Suppressor macrophage treated with lipopolysaccharide for 1 hour (primary cell): Measurements from ENCODE around the gene RNF141.

ENCODE experiments used
- DNase-seq, 3 donors: peaks; one replicate each; pipeline ENCODE4 v3.0.0-alpha.2; 2020 to 2022

The RNF141 gene

DNA sequence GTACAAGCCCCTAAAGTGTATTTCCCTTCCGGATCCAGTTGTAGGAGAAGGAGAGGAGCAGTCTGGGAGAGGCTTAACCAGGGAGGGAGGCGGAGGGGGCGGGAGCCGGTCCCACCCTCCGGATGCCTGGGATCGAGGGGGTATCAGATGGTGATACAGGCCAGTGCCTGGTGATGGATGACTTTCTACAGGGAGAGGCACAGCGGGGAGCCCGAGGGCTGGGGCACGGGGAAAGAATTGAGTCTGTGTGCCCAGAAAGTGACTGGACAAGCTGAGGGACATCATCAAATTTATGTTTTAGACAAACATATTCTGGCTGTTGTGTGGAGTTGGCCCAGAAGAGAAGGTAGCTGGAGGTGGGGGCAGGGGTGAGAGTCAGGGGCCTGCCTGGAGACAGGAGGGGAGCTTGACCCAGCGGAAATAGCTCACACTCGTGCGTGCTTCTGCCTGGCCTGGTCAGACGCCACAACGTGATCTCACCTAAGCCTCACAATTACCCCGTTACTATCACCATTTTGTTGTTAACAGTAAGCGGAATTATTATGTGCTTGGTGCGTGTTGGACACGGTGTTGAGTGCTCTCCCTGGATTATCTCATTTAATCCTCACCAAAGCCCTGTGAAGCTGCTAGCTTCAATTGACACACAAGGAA is 43.5 kb downstream of the RNF141 start:
- no peak for DNase-seq

GRCh38 chr11:10496296-10496936 is 44.6 kb downstream of the RNF141 start:
- no peak for DNase-seq

- DNase-seq, result no peak
Observed at GRCh38 chr11:10495464-10495786, 45.6 kb downstream of the RNF141 start.

- no peak for DNase-seq
Observed at GRCh38 chr11:10494636-10495463, 46.1 kb downstream of the RNF141 start.

- no peak for DNase-seq
Observed at GRCh38 chr11:10493041-10493663, 47.8 kb downstream of the RNF141 start.

GRCh38 chr11:10492084-10492483 is 48.9 kb downstream of the RNF141 start:
- DNase-seq, result no peak

GRCh38 chr11:10490398-10491241 is 50.4 kb downstream of the RNF141 start:
- peak; percentile 92 to 96 (median 94) for DNase-seq

- DNase-seq, result no peak
Observed at GRCh38 chr11:10490032-10490397, 51.0 kb downstream of the RNF141 start.

GRCh38 chr11:10488934-10489691 is 51.9 kb downstream of the RNF141 start:
- DNase-seq, result no peak

DNA sequence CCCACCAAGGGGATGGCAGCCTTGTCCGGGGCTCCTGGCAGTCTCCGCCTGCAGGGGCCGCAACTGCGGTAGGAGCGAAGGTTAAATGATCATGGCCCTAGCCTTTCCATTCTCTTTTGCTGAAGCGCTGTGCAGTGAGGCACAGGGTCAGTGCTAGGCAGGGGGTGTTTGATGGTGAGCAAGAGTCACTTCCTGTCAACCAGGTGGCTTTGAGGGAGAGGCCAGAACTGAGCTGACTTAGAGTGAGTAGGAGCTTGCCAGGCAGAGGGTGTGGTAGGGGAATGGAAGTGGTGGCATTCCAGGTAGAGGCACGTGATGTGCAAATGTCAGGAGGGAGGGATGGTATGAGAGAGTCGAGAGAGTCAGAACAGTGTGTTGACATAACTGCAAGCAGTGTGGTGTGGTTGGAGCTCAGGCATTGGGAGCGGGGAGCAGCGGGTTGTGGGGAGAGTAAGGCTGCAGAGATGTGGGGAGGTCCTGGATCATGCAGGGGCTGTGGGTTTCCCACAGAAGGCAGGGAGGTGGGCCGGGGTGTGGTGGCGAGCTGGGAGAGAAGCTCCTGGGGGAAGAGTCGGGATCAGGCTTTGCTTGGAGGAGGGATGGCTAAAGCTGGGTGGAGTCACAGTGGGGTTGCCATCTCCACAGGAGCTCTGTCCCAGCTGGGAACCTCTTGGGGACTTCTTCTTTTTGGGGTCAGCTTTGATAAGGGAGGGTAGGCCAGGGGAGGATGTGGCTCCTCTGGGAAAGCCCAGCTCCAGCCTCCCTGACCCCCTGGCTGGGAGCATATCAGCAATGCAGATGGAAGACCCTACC is 52.7 kb downstream of the RNF141 start:
- DNase-seq, result no peak

DNA sequence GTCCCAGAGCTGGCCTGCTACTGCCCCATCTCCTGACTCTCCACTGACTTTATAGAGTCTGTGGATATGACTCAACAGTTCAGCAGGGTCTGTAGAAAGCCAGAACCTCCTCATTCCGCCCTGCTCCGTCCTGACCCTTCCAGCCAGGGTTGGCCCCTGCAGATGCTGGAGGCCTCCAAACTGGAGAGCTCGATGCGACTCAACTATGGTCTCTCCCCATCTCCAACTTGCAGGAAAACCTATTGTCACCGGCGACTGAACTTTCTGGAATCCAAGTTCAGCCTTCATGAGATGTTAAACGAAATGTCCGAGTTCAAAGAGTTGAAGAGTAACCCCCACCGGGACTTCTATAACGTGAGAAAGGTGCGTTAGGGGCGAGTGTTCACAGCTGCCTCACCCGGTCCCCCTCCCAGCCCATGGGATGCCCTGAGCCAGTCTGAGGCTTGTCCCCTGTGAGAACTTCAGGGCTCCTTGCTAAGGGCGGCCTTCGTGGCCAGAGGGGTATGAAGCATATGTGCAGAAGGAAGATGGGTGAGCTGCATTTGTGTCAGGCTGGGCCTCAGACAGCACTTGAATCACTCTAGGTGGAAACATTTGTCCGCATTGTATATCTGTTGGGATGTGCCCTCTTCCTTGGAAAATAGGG is 53.9 kb downstream of the RNF141 start:
- no peak for DNase-seq

DNA sequence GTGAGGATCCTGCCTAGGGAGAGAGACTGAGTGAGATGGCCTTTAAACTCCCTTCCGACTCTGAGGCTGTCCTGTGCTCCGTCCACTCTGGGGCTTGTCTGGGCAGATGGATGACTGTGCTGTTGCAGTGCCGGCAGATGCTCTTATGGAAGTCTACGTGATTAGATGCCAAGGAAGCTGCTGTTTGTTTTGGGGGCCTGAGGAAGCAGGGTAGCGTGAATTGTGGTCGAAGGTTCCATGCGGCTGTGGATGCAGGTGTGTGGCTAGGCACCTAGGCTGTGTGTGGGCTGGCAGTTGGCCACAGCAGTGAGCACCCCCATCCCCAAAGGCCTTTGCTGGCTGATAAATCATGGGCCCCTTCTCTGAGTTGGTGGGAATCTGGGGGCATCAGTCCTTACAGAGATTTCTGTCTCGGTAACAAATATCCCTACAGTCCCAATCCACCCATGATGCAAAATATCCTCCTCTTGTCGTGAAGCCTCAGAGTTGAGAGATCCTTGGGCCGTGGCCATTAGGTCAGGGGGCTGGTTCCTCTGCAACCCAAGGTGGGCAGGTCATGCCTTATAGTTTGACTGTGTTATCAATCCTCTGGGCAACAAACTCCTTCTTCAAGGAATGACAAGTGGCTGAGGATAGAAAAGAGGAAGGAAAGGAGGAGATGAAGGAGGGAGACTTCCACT is 54.7 kb downstream of the RNF141 start:
- DNase-seq, result no peak

DNA sequence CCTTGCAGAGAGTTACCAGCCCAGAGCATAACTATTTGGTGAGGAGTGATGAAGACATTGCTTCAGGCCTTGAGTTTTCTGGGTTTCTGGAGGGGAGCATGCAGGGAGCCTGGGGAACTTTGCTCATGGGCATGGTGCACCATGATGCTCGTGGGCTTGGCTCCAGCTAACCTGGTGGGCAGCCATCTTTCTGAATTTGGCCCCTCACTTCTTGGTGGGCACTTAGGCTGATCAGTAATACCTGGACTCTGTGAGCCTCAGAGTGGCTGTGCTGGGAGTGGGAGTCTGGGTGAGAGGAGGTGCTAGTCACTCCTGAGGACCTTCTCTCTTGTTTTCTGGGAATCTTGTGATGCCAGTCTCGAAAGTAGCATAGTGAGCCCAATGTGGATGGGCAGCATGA is 55.3 kb downstream of the RNF141 start:
- no peak for DNase-seq

GRCh38 chr11:10484461-10485180 is 56.4 kb downstream of the RNF141 start:
- no peak for DNase-seq

- no peak for DNase-seq
Observed at GRCh38 chr11:10483584-10483983, 57.4 kb downstream of the RNF141 start.

GRCh38 chr11:10483174-10483573 is 57.8 kb downstream of the RNF141 start:
- no peak for DNase-seq

DNA sequence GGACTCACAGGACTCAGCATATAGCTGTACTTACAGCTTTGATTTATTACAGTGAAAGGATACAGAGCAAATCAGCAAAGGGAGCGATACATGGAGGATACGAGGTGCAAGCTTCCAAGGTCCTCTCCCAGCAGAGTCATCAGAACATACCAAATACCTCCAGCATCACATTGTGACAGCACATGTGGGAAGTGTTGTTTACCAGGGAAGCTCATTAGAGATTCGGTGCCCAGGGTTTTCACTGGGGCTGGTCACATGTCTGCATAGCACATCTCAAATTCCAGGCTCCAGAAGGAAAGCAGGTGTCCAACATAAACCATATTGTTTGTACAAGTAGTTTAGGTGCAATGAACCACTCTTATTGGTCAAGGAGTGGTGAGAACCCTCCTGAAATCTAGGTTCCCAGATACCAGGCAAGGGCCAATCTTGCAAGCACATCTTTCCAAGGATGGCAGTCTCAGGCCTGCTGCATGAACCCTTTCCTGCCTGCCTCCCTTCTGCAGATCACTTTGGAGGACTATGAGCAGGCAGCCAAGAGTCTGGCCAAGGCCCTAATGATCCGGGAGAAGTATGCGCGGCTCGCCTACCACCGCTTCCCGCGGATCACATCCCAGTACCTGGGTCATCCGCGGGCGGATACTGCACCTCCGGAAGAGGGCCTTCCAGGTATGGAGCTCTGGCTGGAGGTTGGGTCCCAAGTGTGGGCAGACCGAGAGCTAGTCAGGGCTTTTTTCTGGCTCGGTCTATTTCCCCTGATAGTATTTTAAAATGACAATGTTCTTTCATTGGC is 59.2 kb downstream of the RNF141 start:
- DNase-seq, result no peak

- DNase-seq, result no peak
Observed at GRCh38 chr11:10480760-10481159, 60.2 kb downstream of the RNF141 start.
